ENCODE data around the gene NUTM2G. TPM values are rescaled to one million over a fixed set of nuclear protein-coding genes. Genes with fewer than 3 reads are reported as not detected.

The NUTM2G gene
- total RNA-seq, 1 experiment from 2014 or later, result not detected

Other genes starting within 250 kb of the NUTM2G start
- 8.3 TPM for gene ZNF510, start 150.8 kb upstream of the NUTM2G start, total RNA-seq (2021; ENCODE audit: unreplicated experiment)
- gene ZNF782, start 74.3 kb upstream of the NUTM2G start, total RNA-seq (2021; ENCODE audit: unreplicated experiment), result 3.3 TPM
- 27.1 TPM for gene CTSV, start 110.3 kb downstream of the NUTM2G start, total RNA-seq (2021; ENCODE audit: unreplicated experiment)

All from Panc1 (cell line).